GM23338 (cell line): ENCODE data around the gene PDZD8. TPM values are rescaled to one million over a fixed set of nuclear protein-coding genes. Genes with fewer than 3 reads are reported as not detected.

Source experiments
- ATAC-seq: fragments of 200-7000 bp; cut with Tn5 transposase; 3 replicates; pipeline ENCODE4 v1.9.1; 2020
- DNase-seq: peaks from one replicate; pipeline ENCODE4 v3.0.0-alpha.2; 2015; ENCODE audit warnings: low spot score
- H2AFZ ChIP-seq: fragments of 200-600 bp; sonication (generic); 2 replicates; pipeline ENCODE4 v1.8.0; 2016; ENCODE audit warnings: antibody characterized with exemption, mild to moderate bottlenecking, moderate library complexity
- H3F3A ChIP-seq: fragments of 200-600 bp; sonication (generic); replicated peaks from 2 replicates; pipeline ENCODE4 v1.8.0; 2017; ENCODE audit warnings: antibody characterized with exemption, mixed run types, low read depth
- H3K27ac ChIP-seq: fragments of 200-600 bp; sonication (generic); 2 replicates; pipeline ENCODE4 v1.6.1; 2016; ENCODE audit warnings: low read depth
- H3K27me3 ChIP-seq: fragments of 200-600 bp; sonication (generic); 2 replicates; pipeline ENCODE4 v1.8.0; 2016; ENCODE audit warnings: mild to moderate bottlenecking, mixed run types, moderate library complexity; ENCODE audit not compliant: insufficient read depth
- H3K36me3 ChIP-seq: fragments of 200-600 bp; sonication (generic); 2 replicates; pipeline ENCODE4 v1.8.0; 2016; ENCODE audit warnings: mild to moderate bottlenecking; ENCODE audit not compliant: insufficient read depth
- H3K4me1 ChIP-seq: fragments of 200-600 bp; sonication (generic); 2 replicates; pipeline ENCODE4 v1.8.0; 2016; ENCODE audit warnings: mild to moderate bottlenecking, moderate library complexity; ENCODE audit not compliant: insufficient read depth
- H3K4me2 ChIP-seq: fragments of 200-600 bp; sonication (generic); 2 replicates; pipeline ENCODE4 v1.7.1; 2017; ENCODE audit warnings: mixed run types
- H3K4me3 ChIP-seq: fragments of 200-600 bp; sonication (generic); 2 replicates; pipeline ENCODE4 v1.6.1; 2016; ENCODE audit warnings: mixed run types
- H3K79me2 ChIP-seq: fragments of 200-600 bp; sonication (generic); replicated peaks from 2 replicates; pipeline ENCODE4 v1.8.0; 2017; ENCODE audit warnings: mild to moderate bottlenecking; ENCODE audit not compliant: insufficient read depth
- H3K9me2 ChIP-seq: fragments of 200-600 bp; sonication (generic); 2 replicates; pipeline ENCODE4 v1.8.0; 2017; ENCODE audit not compliant: insufficient read depth
- H4K20me1 ChIP-seq: fragments of 200-600 bp; sonication (generic); replicated peaks from 2 replicates; pipeline ENCODE4 v1.8.0; 2017; ENCODE audit warnings: mild to moderate bottlenecking; ENCODE audit not compliant: insufficient read depth
- H3K27ac Mint-ChIP-seq: 2 replicates; pipeline ENCODE4 v1.8.0; 2020; ENCODE audit warnings: inconsistent platforms, mild to moderate bottlenecking, moderate library complexity, mixed read lengths
- H3K27me3 Mint-ChIP-seq: 3 replicates; pipeline ENCODE4 v1.8.0; 2022; ENCODE audit warnings: low read depth, mild to moderate bottlenecking, moderate library complexity, mixed read lengths, inconsistent platforms; ENCODE audit not compliant: insufficient read depth, poor library complexity
- H3K36me3 Mint-ChIP-seq: 3 replicates; pipeline ENCODE4 v1.8.0; 2021; ENCODE audit warnings: low read depth, mild to moderate bottlenecking, inconsistent platforms, moderate library complexity, mixed read lengths
- H3K4me1 Mint-ChIP-seq: 3 replicates; pipeline ENCODE4 v1.8.0; 2020; ENCODE audit warnings: mild to moderate bottlenecking, inconsistent platforms, mixed read lengths
- H3K4me3 Mint-ChIP-seq: 3 replicates; pipeline ENCODE4 v1.8.0; 2021; ENCODE audit warnings: moderate library complexity, mild to moderate bottlenecking, inconsistent platforms, mixed read lengths
- H3K9me3 Mint-ChIP-seq: 3 replicates; pipeline ENCODE4 v1.8.0; 2020; ENCODE audit warnings: moderate library complexity, mild to moderate bottlenecking, inconsistent platforms, mixed read lengths
- CREB1 ChIP-seq: fragments of 250-450 bp; sonication (Bioruptor Pico); IDR thresholded peaks from 2 replicates; pipeline ENCODE4 v1.5.0; 2020; ENCODE audit warnings: low read depth, mild to moderate bottlenecking, moderate library complexity
- EZH2 ChIP-seq: fragments of 200-600 bp; sonication (generic); IDR thresholded peaks from one replicate; pipeline ENCODE4 v1.8.0; 2017; ENCODE audit warnings: antibody characterized with exemption, mild to moderate bottlenecking, low read depth; ENCODE audit not compliant: unreplicated experiment
- EZH2phosphoT487 ChIP-seq: fragments of 200-600 bp; sonication (generic); IDR thresholded peaks from one replicate; pipeline ENCODE4 v1.8.1; 2018; ENCODE audit warnings: antibody characterized with exemption; ENCODE audit not compliant: unreplicated experiment
- JUNB ChIP-seq: IDR thresholded peaks from one replicate; pipeline ENCODE4 v1.6.1; 2016; ENCODE audit warnings: antibody characterized with exemption; ENCODE audit not compliant: unreplicated experiment
- NANOG ChIP-seq: IDR thresholded peaks from 2 replicates; pipeline ENCODE4 v1.6.1; 2016; ENCODE audit warnings: antibody characterized with exemption, borderline replicate concordance
- POLR2AphosphoS5 ChIP-seq: IDR thresholded peaks from 2 replicates; pipeline ENCODE4 v1.6.1; 2016; ENCODE audit warnings: antibody characterized with exemption, low read depth
- STAT1 ChIP-seq: IDR thresholded peaks from one replicate; pipeline ENCODE4 v1.6.1; 2016; ENCODE audit warnings: antibody characterized with exemption; ENCODE audit not compliant: unreplicated experiment
- ZNF114 ChIP-seq: fragments of 250-450 bp; sonication (Bioruptor Pico); IDR thresholded peaks from 2 replicates; pipeline ENCODE4 v1.5.0; 2020; ENCODE audit warnings: mild to moderate bottlenecking, moderate library complexity
- ZNF331 ChIP-seq: fragments of 250-450 bp; sonication (Bioruptor Pico); IDR thresholded peaks from 2 replicates; pipeline ENCODE4 v1.5.0; 2020; ENCODE audit warnings: low read depth, mild to moderate bottlenecking, moderate library complexity
- polyA plus RNA-seq: library from polyadenylated mRNA; unstranded; fragments of >200 nt; fragmentation: Nextera tagmentation; extraction: Ambion mirVana; gene quantifications from 2 replicates; pipeline ENCODE4 v1.2.1, GENCODE V29; 2016
- total RNA-seq: library from RNA; depleted of rRNA; stranded (reverse); fragments of >200 nt; shearing (Covaris generic); gene quantifications from 2 replicates; pipeline ENCODE4 v1.2.3, GENCODE V29; 2014
- TF ChIP-seq, protein P1 (sequence below): IDR thresholded peaks from one replicate; pipeline ENCODE4 v1.6.1; 2018; ENCODE audit warnings: antibody characterized with exemption; ENCODE audit not compliant: unreplicated experiment
- TF ChIP-seq, protein P2 (sequence below): IDR thresholded peaks from 2 replicates; pipeline ENCODE4 v1.6.1; 2016; ENCODE audit warnings: antibody characterized with exemption
- TF ChIP-seq, protein P3 (sequence below), 2 experiments: fragments of 200-600 bp in 1 of 2; sonication (generic) in 1 of 2; conservative IDR thresholded peaks; 2 replicates each; pipeline versions ENCODE4 v1.5.1 to v1.6.1; 2016 to 2017; ENCODE audit warnings: antibody characterized with exemption in 2 of 2, low read depth in 2 of 2, mild to moderate bottlenecking in 2 of 2, moderate library complexity in 1 of 2
- TF ChIP-seq, protein P4 (sequence below): fragments of 250-450 bp; sonication (Bioruptor Pico); IDR thresholded peaks from 2 replicates; pipeline ENCODE4 v1.5.0; 2020; ENCODE audit warnings: mild to moderate bottlenecking, moderate library complexity

Gene PDZD8
- total and polyA plus RNA-seq, 2 experiments from 2014 or later = 11.4 to 28.6 TPM

DNA sequence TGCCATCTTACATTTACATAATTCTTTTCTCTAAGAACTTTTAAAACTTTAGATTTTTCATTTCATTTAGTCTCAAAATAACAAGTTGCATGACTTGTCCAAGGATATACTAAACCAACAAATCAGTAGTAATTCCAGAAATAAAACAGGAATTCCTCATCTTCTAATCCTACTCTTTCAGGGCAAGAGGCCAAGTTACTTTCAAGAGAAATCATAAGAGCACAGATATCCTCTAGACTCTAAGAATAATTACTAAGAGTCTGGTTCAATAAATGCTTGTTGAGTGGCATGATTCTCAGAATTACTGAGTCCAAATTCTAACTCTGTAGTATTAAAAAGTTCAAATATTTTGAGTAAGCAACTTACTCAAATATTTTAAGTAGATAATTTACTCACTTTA lies 12.9 kb downstream of the PDZD8 start:
- Histone ChIP-seq H3K9me2 (no peaks in the 10 kb centered on the region), H2AFZ (no peak overlapping the region), H3K4me1 (peaks cover 24% of the 10 kb centered on the region), H3K27ac (no peak overlapping the region), H3K36me3 (no peaks in the 10 kb centered on the region), H3K4me3 (no peak overlapping the region), H3K79me2 (peaks cover 100% of the 10 kb centered on the region), H3K27me3 (no peaks in the 10 kb centered on the region), H3F3A (no peaks in the 10 kb centered on the region), H4K20me1 (peaks cover 4% of the 10 kb centered on the region; the same call in 1 of the 2 replicates), H3K4me2 (no peak overlapping the region)
- no peak for ATAC-seq
- DNase-seq = no peak
- no peak overlapping the region for H3K4me3 Mint-ChIP-seq
- no peaks in the 10 kb centered on the region for H3K27me3 Mint-ChIP-seq
- no peaks in the 10 kb centered on the region; the same call in 2 of the 3 replicates for H3K9me3 Mint-ChIP-seq
- no peak for TF ChIP-seq ZNF114 (CRISPR knock-in tag)
- no peak for TF ChIP-seq POLR2AphosphoS5
- TF ChIP-seq STAT1 = no peak
- TF ChIP-seq ZNF331 = no peak
- TF ChIP-seq CREB1 (CRISPR knock-in tag) = no peak
- TF ChIP-seq NANOG = no peak
- TF ChIP-seq, protein P1, sequence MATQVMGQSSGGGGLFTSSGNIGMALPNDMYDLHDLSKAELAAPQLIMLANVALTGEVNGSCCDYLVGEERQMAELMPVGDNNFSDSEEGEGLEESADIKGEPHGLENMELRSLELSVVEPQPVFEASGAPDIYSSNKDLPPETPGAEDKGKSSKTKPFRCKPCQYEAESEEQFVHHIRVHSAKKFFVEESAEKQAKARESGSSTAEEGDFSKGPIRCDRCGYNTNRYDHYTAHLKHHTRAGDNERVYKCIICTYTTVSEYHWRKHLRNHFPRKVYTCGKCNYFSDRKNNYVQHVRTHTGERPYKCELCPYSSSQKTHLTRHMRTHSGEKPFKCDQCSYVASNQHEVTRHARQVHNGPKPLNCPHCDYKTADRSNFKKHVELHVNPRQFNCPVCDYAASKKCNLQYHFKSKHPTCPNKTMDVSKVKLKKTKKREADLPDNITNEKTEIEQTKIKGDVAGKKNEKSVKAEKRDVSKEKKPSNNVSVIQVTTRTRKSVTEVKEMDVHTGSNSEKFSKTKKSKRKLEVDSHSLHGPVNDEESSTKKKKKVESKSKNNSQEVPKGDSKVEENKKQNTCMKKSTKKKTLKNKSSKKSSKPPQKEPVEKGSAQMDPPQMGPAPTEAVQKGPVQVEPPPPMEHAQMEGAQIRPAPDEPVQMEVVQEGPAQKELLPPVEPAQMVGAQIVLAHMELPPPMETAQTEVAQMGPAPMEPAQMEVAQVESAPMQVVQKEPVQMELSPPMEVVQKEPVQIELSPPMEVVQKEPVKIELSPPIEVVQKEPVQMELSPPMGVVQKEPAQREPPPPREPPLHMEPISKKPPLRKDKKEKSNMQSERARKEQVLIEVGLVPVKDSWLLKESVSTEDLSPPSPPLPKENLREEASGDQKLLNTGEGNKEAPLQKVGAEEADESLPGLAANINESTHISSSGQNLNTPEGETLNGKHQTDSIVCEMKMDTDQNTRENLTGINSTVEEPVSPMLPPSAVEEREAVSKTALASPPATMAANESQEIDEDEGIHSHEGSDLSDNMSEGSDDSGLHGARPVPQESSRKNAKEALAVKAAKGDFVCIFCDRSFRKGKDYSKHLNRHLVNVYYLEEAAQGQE = no peak
- TF ChIP-seq EZH2phosphoT487 = no peak
- no peak for TF ChIP-seq JUNB
- no peak for TF ChIP-seq EZH2
- TF ChIP-seq, protein P2, sequence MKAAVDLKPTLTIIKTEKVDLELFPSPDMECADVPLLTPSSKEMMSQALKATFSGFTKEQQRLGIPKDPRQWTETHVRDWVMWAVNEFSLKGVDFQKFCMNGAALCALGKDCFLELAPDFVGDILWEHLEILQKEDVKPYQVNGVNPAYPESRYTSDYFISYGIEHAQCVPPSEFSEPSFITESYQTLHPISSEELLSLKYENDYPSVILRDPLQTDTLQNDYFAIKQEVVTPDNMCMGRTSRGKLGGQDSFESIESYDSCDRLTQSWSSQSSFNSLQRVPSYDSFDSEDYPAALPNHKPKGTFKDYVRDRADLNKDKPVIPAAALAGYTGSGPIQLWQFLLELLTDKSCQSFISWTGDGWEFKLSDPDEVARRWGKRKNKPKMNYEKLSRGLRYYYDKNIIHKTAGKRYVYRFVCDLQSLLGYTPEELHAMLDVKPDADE = no peak
- TF ChIP-seq, protein P3, sequence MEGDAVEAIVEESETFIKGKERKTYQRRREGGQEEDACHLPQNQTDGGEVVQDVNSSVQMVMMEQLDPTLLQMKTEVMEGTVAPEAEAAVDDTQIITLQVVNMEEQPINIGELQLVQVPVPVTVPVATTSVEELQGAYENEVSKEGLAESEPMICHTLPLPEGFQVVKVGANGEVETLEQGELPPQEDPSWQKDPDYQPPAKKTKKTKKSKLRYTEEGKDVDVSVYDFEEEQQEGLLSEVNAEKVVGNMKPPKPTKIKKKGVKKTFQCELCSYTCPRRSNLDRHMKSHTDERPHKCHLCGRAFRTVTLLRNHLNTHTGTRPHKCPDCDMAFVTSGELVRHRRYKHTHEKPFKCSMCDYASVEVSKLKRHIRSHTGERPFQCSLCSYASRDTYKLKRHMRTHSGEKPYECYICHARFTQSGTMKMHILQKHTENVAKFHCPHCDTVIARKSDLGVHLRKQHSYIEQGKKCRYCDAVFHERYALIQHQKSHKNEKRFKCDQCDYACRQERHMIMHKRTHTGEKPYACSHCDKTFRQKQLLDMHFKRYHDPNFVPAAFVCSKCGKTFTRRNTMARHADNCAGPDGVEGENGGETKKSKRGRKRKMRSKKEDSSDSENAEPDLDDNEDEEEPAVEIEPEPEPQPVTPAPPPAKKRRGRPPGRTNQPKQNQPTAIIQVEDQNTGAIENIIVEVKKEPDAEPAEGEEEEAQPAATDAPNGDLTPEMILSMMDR (conservative IDR thresholded peaks at IDR 0.05; ENCODE audit: low read depth in 2 of 2) = no peak
- TF ChIP-seq, protein P4, sequence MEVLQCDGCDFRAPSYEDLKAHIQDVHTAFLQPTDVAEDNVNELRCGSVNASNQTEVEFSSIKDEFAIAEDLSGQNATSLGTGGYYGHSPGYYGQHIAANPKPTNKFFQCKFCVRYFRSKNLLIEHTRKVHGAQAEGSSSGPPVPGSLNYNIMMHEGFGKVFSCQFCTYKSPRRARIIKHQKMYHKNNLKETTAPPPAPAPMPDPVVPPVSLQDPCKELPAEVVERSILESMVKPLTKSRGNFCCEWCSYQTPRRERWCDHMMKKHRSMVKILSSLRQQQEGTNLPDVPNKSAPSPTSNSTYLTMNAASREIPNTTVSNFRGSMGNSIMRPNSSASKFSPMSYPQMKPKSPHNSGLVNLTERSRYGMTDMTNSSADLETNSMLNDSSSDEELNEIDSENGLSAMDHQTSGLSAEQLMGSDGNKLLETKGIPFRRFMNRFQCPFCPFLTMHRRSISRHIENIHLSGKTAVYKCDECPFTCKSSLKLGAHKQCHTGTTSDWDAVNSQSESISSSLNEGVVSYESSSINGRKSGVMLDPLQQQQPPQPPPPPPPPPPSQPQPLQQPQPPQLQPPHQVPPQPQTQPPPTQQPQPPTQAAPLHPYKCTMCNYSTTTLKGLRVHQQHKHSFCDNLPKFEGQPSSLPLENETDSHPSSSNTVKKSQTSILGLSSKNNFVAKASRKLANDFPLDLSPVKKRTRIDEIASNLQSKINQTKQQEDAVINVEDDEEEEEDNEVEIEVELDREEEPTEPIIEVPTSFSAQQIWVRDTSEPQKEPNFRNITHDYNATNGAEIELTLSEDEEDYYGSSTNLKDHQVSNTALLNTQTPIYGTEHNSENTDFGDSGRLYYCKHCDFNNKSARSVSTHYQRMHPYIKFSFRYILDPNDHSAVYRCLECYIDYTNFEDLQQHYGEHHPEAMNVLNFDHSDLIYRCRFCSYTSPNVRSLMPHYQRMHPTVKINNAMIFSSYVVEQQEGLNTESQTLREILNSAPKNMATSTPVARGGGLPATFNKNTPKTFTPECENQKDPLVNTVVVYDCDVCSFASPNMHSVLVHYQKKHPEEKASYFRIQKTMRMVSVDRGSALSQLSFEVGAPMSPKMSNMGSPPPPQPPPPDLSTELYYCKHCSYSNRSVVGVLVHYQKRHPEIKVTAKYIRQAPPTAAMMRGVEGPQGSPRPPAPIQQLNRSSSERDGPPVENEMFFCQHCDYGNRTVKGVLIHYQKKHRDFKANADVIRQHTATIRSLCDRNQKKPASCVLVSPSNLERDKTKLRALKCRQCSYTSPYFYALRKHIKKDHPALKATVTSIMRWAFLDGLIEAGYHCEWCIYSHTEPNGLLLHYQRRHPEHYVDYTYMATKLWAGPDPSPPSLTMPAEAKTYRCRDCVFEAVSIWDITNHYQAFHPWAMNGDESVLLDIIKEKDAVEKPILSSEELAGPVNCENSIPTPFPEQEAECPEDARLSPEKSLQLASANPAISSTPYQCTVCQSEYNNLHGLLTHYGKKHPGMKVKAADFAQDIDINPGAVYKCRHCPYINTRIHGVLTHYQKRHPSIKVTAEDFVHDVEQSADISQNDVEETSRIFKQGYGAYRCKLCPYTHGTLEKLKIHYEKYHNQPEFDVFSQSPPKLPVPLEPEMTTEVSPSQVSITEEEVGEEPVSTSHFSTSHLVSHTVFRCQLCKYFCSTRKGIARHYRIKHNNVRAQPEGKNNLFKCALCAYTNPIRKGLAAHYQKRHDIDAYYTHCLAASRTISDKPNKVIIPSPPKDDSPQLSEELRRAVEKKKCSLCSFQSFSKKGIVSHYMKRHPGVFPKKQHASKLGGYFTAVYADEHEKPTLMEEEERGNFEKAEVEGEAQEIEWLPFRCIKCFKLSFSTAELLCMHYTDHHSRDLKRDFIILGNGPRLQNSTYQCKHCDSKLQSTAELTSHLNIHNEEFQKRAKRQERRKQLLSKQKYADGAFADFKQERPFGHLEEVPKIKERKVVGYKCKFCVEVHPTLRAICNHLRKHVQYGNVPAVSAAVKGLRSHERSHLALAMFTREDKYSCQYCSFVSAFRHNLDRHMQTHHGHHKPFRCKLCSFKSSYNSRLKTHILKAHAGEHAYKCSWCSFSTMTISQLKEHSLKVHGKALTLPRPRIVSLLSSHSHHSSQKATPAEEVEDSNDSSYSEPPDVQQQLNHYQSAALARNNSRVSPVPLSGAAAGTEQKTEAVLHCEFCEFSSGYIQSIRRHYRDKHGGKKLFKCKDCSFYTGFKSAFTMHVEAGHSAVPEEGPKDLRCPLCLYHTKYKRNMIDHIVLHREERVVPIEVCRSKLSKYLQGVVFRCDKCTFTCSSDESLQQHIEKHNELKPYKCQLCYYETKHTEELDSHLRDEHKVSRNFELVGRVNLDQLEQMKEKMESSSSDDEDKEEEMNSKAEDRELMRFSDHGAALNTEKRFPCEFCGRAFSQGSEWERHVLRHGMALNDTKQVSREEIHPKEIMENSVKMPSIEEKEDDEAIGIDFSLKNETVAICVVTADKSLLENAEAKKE (CRISPR knock-in tag) = no peak
- no peaks in the 10 kb centered on the region for H3K36me3 Mint-ChIP-seq
- H3K27ac Mint-ChIP-seq = no peak overlapping the region
- peaks cover 38% of the 10 kb centered on the region for H3K4me1 Mint-ChIP-seq
